HepG2 (cell line): ENCODE data around the gene TRIM44. TPM values are rescaled to one million over a fixed set of nuclear protein-coding genes. Genes with fewer than 3 reads are reported as not detected.

Source experiments
- ATAC-seq: fragments of 200-7000 bp; cut with Tn5 transposase; 3 replicates; pipeline ENCODE4 v1.9.1; 2020; ENCODE audit warnings: mild to moderate bottlenecking, moderate library complexity
- BruUV-seq: library from RNA; stranded (reverse); fragments of 400-500 nt; replicated peaks from 2 replicates; lab custom pipeline; 2021; lab: Mats Ljungman, UMichigan
- CTCF ChIA-PET: fragments of 300-600 bp; formaldehyde crosslinking; extraction: SDS; loops from one replicate; lab custom pipeline; 2021; ENCODE audit warnings: low total read pairs, inconsistent platforms, low intra/inter-chr PET ratio; lab: Yijun Ruan, JAX
- POLR2A ChIA-PET: fragments of 350-600 bp; sonication (Branson Sonifier 250); formaldehyde crosslinking; loops from one replicate; lab custom pipeline; 2020; ENCODE audit warnings: antibody characterized with exemption, inconsistent platforms; lab: Yijun Ruan, JAX
- DNase-seq: peaks from one replicate; pipeline ENCODE4 v3.0.0-alpha.2; 2015; ENCODE audit warnings: low spot score
- FAIRE-seq: peaks from 3 replicates; lab custom pipeline; 2011; peaks lifted over from hg19 to GRCh38; lab: Jason Lieb, UNC
- H2AFZ ChIP-seq: one replicate; pipeline ENCODE4 v1.6.1; 2011; ENCODE audit warnings: low read length, inconsistent platforms
- H3K27ac ChIP-seq: fragments of 300-600 bp; 3 replicates; pipeline ENCODE4 v1.8.0; 2011; ENCODE audit warnings: mixed run types, mild to moderate bottlenecking, mixed read lengths, low read length, inconsistent platforms; ENCODE audit not compliant: insufficient read depth; ENCODE audit errors: extremely low read length
- H3K27me3 ChIP-seq, 2 experiments: fragments of 200-600 bp in 1 of 2; 2 replicates in 1 of 2; 3 replicates in 1 of 2; pipeline versions ENCODE4 v1.6.0 to v1.8.0; 2011; ENCODE audit warnings: low read length in 2 of 2, mild to moderate bottlenecking in 2 of 2, moderate library complexity in 2 of 2, inconsistent platforms in 1 of 2; ENCODE audit not compliant: insufficient read depth in 2 of 2, control insufficient read depth in 1 of 2
- H3K36me3 ChIP-seq, 2 experiments: fragments of 200-600 bp in 1 of 2; replicated peaks in 1 of 2; 2 replicates in 1 of 2; 3 replicates in 1 of 2; pipeline versions ENCODE4 v1.5.1 to v1.8.0; 2011; ENCODE audit warnings: low read length in 2 of 2, inconsistent platforms in 1 of 2; ENCODE audit not compliant: insufficient read depth in 2 of 2, control insufficient read depth in 1 of 2
- H3K4me1 ChIP-seq: 2 replicates; pipeline ENCODE4 v1.5.1; 2012; ENCODE audit warnings: low read length, inconsistent platforms; ENCODE audit not compliant: insufficient read depth
- H3K4me2 ChIP-seq: 2 replicates; pipeline ENCODE4 v1.6.0; 2011; ENCODE audit warnings: low read depth, low read length, inconsistent platforms
- H3K4me3 ChIP-seq, 3 experiments: fragments of 200-600 bp in 1 of 3; sonication (generic), shearing (Covaris generic) in 1 of 3; replicated peaks in 1 of 3; 2 replicates each; pipeline ENCODE4 v1.5.1; 2011 to 2016; ENCODE audit warnings: low read length in 3 of 3, inconsistent platforms in 2 of 3, low read depth in 2 of 3, mild to moderate bottlenecking in 2 of 3, control low read depth in 1 of 3, mixed read lengths in 1 of 3; ENCODE audit not compliant: insufficient read depth in 1 of 3
- H3K79me2 ChIP-seq: one replicate; pipeline ENCODE4 v1.6.1; 2011; ENCODE audit warnings: low read length, inconsistent platforms; ENCODE audit not compliant: insufficient read depth
- H3K9ac ChIP-seq: 2 replicates; pipeline ENCODE4 v1.6.0; 2011; ENCODE audit warnings: mild to moderate bottlenecking, low read depth, low read length, inconsistent platforms; ENCODE audit not compliant: insufficient read depth
- H3K9me3 ChIP-seq: 2 replicates; pipeline ENCODE4 v1.5.1; 2012; ENCODE audit warnings: mild to moderate bottlenecking, low read length
- H4K20me1 ChIP-seq: 2 replicates; pipeline ENCODE4 v1.6.0; 2011; ENCODE audit warnings: inconsistent platforms, mild to moderate bottlenecking, low read length, moderate library complexity; ENCODE audit not compliant: insufficient read depth
- MBD4 ChIP-seq: IDR thresholded peaks from 2 replicates; pipeline ENCODE4 v1.6.1; 2012; ENCODE audit warnings: low read length, inconsistent platforms, borderline replicate concordance
- RNF219 ChIP-seq: sonication (generic); formaldehyde crosslinking; IDR thresholded peaks from 2 replicates; pipeline ENCODE4 v1.5.0; 2020; ENCODE audit warnings: mild to moderate bottlenecking, missing genetic modification reagents
- TBL1XR1 ChIP-seq: fragments of 150-350 bp; IDR thresholded peaks from 2 replicates; pipeline ENCODE4 v1.6.1; 2014; ENCODE audit warnings: borderline replicate concordance, low read length; ENCODE audit not compliant: partially characterized antibody
- TFE3 ChIP-seq: IDR thresholded peaks from 2 replicates; pipeline ENCODE4 v1.6.1; 2016
- ZNF512 ChIP-seq: sonication (generic); formaldehyde crosslinking; IDR thresholded peaks from 2 replicates; pipeline ENCODE4 v1.4.0; 2020; ENCODE audit warnings: mild to moderate bottlenecking, missing genetic modification reagents
- ZSCAN20 ChIP-seq: sonication (generic); formaldehyde crosslinking; IDR thresholded peaks from 2 replicates; pipeline ENCODE4 v1.4.0; 2020; ENCODE audit warnings: missing genetic modification reagents, mild to moderate bottlenecking, borderline replicate concordance
- WGBS: methylation state at CpG from one replicate; pipeline ENCODE4 v1.1.6; 2017; ENCODE audit warnings: low lambda C conversion rate; 5-methylcytosine and 5-hydroxymethylcytosine counted together
- in situ Hi-C: cut with HindIII; loops from 2 replicates; pipeline ENCODE4 v1.10.0; 2017; ENCODE audit warnings: low pct_unique_long_range_greater_than_20kb; ENCODE audit not compliant: extremely low pct_ligation_motif_present
- intact Hi-C: fragments of 100-400 bp; cut with micrococcal nuclease; formaldehyde crosslinking; loops from one replicate; pipeline ENCODE4 v1.10.0; 2022; ENCODE audit not compliant: unreplicated experiment
- polyA plus RNA-seq, 8 experiments: library from polyadenylated mRNA; depleted of rRNA in 3 of 8; stranded (reverse) in 7 of 8; unstranded in 1 of 8; fragments of >200 nt; fragmentation: Illumina TruSeq in 4 of 8; extraction: Trizol in 4 of 8; gene quantifications; 2 replicates each; pipeline versions ENCODE4 v1.2.1 to v1.2.3, GENCODE V29; 2011 to 2016; ENCODE audit warnings: low read depth in 4 of 8, missing spikeins in 1 of 8, mixed read lengths in 1 of 8; ENCODE audit not compliant: insufficient read depth in 1 of 8
- total RNA-seq, 5 experiments: library from RNA; depleted of rRNA; stranded (reverse); fragments of >200 nt; fragmentation: Illumina TruSeq; extraction: Trizol; gene quantifications; 2 replicates each; pipeline ENCODE4 v1.2.3, GENCODE V29; 2016; ENCODE audit warnings: low read depth in 1 of 5

The TRIM44 gene
- total and polyA plus RNA-seq, 2 of the 13 experiments (the other 11 are each of a cell fraction or from before 2014, with no cell fraction given) = 22.7 to 50.3 TPM

- WGBS = 45% methylated on average over 4 of the region's 4 CpGs
- TF ChIP-seq TBL1XR1 (no peak), TFE3 (CRISPR knock-in tag) (no peak), ZNF512 (CRISPR knock-in tag) (no peak), RNF219 (CRISPR knock-in tag) (no peak), MBD4 (no peak), ZSCAN20 (CRISPR knock-in tag) (no peak)
- Histone ChIP-seq H3K27me3 (peaks cover 1 to 29% of the 10 kb centered on the region in 2 experiments; a peak in 3 of 5 replicates), H3K4me2 (no peak overlapping the region), H3K4me1 (no peaks in the 10 kb centered on the region; the same call in 1 of the 2 replicates), H2AFZ (no peak overlapping the region), H3K4me3 (no peak overlapping the region), H3K9ac (no peak overlapping the region), H3K9me3 (no peaks in the 10 kb centered on the region), H3K27ac (no peak overlapping the region), H3K36me3 (no peaks in the 10 kb centered on the region), H3K79me2 (no peaks in the 10 kb centered on the region), H4K20me1 (no peaks in the 10 kb centered on the region)
- in situ Hi-C loops (no loop called here), intact Hi-C loops (no loop called here)
- ChIA-PET POLR2A (no interaction called here), CTCF (no interaction called here)
- DNase-seq = no peak
- ATAC-seq = no peak
- BruUV-seq = no TSS peak
- FAIRE-seq = no peak
Observed at GRCh38 chr11:35655856-35656255, 6.7 kb upstream of the TRIM44 start.
